Breast epithelium (tissue), 4 donors: Measurements from ENCODE around the gene HMGXB3. TPM values are rescaled to one million over a fixed set of nuclear protein-coding genes. Genes with fewer than 3 reads are reported as not detected.

Source experiments
- DNase-seq, 2 donors: peaks; one replicate each; pipeline ENCODE4 v3.0.0-alpha.2; 2019; ENCODE audit warnings: low spot score in 2 of 2
- H3K27ac ChIP-seq, 2 donors: fragments of 200-600 bp; sonication (generic) in 1 of 2; one replicate each; pipeline ENCODE4 v1.5.1; 2016 to 2019; ENCODE audit warnings: mild to moderate bottlenecking in 1 of 2
- H3K27me3 ChIP-seq, 2 donors: fragments of 200-600 bp; sonication (generic) in 1 of 2; one replicate each; pipeline versions ENCODE4 v1.5.1 to v1.6.0; 2017 to 2019; ENCODE audit warnings: control low read depth in 1 of 2, mild to moderate bottlenecking in 1 of 2
- H3K36me3 ChIP-seq: fragments of 200-600 bp; one replicate; pipeline ENCODE4 v1.5.1; 2019
- H3K4me1 ChIP-seq, 2 donors: fragments of 200-600 bp; sonication (generic); one replicate each; pipeline ENCODE4 v1.5.1; 2016 to 2019; ENCODE audit warnings: control low read depth in 1 of 2
- H3K4me3 ChIP-seq, 3 donors: fragments of 200-600 bp; sonication (generic); 1 replicate in 2 of 3; 2 replicates in 1 of 3; pipeline ENCODE4 v1.5.1; 2016 to 2019; ENCODE audit warnings: mild to moderate bottlenecking in 3 of 3, moderate library complexity in 2 of 3
- H3K9me3 ChIP-seq, 2 donors: fragments of 200-600 bp; sonication (generic) in 1 of 2; one replicate each; pipeline ENCODE4 v1.5.1; 2016 to 2019; ENCODE audit warnings: control low read depth in 1 of 2
- POLR2A ChIP-seq: fragments of 450-650 bp; IDR thresholded peaks from one replicate; pipeline ENCODE4 v1.6.1; 2016; ENCODE audit warnings: antibody characterized with exemption, mild to moderate bottlenecking, moderate library complexity
- POLR2AphosphoS5 ChIP-seq, 3 donors: sonication (generic); formaldehyde crosslinking; IDR thresholded peaks; one replicate each; pipeline ENCODE4 v1.6.1; 2017; ENCODE audit warnings: antibody characterized with exemption in 3 of 3
- intact Hi-C: fragments of 100-400 bp; cut with DNase I; formaldehyde crosslinking; loops from one replicate; pipeline ENCODE4 v1.15.1; 2023; ENCODE audit warnings: low total_unique reads
- total RNA-seq, 3 donors: library from RNA; depleted of rRNA; stranded (reverse); fragments of >200 nt; gene quantifications; one replicate each; pipeline ENCODE4 v1.1.0, GENCODE V29; 2016
- TF ChIP-seq, protein P1 (sequence below), 3 donors: fragments of 450-650 bp; IDR thresholded peaks; one replicate each; pipeline ENCODE4 v1.5.1; 2016 to 2017; ENCODE audit warnings: antibody characterized with exemption in 3 of 3, mild to moderate bottlenecking in 3 of 3, moderate library complexity in 3 of 3

The HMGXB3 gene
- total RNA-seq, 3 donors from 2014 or later: 35.2 to 80.9 (median 57.7) TPM

DNA sequence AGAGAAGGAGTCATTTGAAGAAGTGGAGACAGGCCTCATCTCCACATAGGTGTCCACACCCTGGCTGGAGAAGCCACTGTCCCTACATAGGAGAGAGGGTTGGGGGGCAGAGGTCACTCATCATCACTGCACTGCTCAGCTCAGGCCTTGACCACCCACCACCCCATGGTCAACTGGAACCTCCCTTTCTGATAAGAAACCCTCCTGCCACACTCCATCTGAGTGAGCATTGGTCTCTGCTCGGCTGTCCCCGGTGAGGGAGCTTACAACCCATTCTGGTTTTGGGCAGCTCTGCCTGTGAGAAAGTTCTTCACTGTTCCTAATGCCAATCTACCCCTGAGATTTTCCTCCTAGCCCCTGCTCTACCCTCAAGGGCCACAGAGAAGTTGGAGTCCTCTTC, 57.0 kb downstream of the HMGXB3 start:
- no peak for DNase-seq
- Histone ChIP-seq H3K4me1 (no peaks in the 10 kb centered on the region), H3K36me3 (no peaks in the 10 kb centered on the region), H3K9me3 (no peaks in the 10 kb centered on the region), H3K27me3 (no peaks in the 10 kb centered on the region), H3K27ac (peak overlapping the region in 1 of 2 donors; percentile 25), H3K4me3 (no peak overlapping the region)
- no peak for TF ChIP-seq POLR2AphosphoS5 (IDR thresholded peaks at IDR 0.05)
- TF ChIP-seq POLR2A: no peak
- TF ChIP-seq, protein P1, sequence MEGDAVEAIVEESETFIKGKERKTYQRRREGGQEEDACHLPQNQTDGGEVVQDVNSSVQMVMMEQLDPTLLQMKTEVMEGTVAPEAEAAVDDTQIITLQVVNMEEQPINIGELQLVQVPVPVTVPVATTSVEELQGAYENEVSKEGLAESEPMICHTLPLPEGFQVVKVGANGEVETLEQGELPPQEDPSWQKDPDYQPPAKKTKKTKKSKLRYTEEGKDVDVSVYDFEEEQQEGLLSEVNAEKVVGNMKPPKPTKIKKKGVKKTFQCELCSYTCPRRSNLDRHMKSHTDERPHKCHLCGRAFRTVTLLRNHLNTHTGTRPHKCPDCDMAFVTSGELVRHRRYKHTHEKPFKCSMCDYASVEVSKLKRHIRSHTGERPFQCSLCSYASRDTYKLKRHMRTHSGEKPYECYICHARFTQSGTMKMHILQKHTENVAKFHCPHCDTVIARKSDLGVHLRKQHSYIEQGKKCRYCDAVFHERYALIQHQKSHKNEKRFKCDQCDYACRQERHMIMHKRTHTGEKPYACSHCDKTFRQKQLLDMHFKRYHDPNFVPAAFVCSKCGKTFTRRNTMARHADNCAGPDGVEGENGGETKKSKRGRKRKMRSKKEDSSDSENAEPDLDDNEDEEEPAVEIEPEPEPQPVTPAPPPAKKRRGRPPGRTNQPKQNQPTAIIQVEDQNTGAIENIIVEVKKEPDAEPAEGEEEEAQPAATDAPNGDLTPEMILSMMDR (IDR thresholded peaks at IDR 0.05): no peak
- intact Hi-C loops: no loop called here

DNA sequence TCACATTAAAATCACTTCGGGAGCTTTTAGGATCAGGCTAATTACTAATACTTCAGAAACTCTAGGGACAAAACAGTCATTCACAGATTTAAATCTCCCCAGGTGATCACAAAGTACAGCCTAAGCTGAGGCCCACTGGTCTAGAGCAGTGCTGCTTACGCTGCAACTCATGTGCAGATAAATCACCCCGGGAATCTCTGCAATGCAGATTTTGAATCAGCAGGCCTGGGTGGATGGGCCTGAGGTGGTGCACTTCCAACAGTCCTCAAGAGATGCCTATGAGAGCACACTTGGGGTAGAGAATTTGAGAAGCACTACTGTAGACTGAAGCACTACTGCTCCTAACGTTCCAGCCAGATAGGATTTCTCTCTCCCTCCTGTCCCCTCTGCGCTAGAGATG, 57.5 kb downstream of the HMGXB3 start:
- H3K27ac ChIP-seq: no peak overlapping the region
- no peaks in the 10 kb centered on the region for H3K9me3 ChIP-seq
- no peaks in the 10 kb centered on the region for H3K4me1 ChIP-seq
- no peaks in the 10 kb centered on the region for H3K36me3 ChIP-seq
- H3K27me3 ChIP-seq: no peaks in the 10 kb centered on the region
- TF ChIP-seq POLR2AphosphoS5 (IDR thresholded peaks at IDR 0.05) (no peak), POLR2A (no peak)
- TF ChIP-seq, protein P1 (IDR thresholded peaks at IDR 0.05): no peak
- DNase-seq: no peak
- no peak overlapping the region for H3K4me3 ChIP-seq
- intact Hi-C loops: no loop called here

DNA sequence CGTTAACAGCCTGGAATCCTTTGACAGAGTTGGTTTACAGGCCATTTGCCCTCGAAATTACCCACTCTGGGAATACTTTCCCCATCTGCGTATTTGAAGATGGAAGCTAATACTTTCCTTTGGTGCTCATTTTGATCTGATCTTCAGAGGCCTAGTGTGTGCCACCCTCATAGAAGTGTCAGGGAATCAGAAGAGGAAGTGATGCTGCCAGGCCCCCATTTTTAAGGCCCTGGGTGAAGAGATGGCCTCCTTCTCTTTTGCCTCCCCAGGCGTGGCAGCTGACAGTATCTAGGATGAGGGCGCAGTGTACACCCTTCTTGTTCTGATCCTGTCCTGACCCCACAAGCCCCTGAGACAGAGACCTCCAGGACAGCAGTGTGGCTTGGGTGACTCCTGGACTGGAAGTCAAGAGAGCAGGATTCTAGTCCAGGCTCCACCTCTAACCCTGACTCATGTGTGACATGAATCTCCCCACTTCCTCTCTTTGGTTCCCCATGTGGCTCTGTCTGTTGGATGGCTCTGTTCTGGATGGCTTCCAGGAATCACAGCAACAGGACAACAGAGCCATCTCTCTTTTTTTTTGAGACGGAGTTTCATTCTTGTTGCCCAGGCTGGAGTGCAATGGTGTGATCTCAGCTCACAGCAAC, 58.1 kb downstream of the HMGXB3 start:
- intact Hi-C loops: no loop called here
- no peak for TF ChIP-seq POLR2AphosphoS5 (IDR thresholded peaks at IDR 0.05)
- Histone ChIP-seq H3K4me3 (no peak overlapping the region), H3K36me3 (no peaks in the 10 kb centered on the region), H3K9me3 (no peaks in the 10 kb centered on the region), H3K4me1 (no peaks in the 10 kb centered on the region), H3K27me3 (no peaks in the 10 kb centered on the region), H3K27ac (no peak overlapping the region)
- peak in 1 of 2 donors; percentile 40 for DNase-seq

DNA sequence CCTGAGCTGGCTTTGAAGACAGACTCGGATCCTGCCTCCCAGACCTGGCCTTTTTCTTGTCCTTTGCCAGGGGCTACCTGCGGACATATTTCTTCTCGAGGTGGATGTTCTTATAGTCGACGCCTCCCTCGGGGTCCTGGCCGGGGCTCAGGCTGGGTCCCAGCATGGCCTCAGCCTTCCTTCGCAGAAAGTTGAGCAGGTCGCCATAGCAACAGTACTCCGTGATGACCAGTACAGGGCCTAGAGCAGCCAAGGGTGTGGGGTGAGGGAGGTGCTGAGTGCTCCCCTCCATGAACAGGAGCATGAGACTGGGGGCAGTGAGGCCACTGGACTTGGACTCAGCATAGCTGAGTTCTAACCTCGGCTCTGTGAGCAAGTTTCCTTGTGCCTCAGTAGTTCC, 59.1 kb downstream of the HMGXB3 start:
- TF ChIP-seq POLR2AphosphoS5 (IDR thresholded peaks at IDR 0.05) (no peak), POLR2A (no peak)
- TF ChIP-seq, protein P1 (IDR thresholded peaks at IDR 0.05): no peak
- no peaks in the 10 kb centered on the region for H3K9me3 ChIP-seq
- intact Hi-C loops: no loop called here
- H3K4me3 ChIP-seq: no peak overlapping the region
- no peak for DNase-seq
- no peak overlapping the region for H3K27ac ChIP-seq
- no peaks in the 10 kb centered on the region for H3K36me3 ChIP-seq
- no peaks in the 10 kb centered on the region for H3K27me3 ChIP-seq
- H3K4me1 ChIP-seq: no peaks in the 10 kb centered on the region

DNA sequence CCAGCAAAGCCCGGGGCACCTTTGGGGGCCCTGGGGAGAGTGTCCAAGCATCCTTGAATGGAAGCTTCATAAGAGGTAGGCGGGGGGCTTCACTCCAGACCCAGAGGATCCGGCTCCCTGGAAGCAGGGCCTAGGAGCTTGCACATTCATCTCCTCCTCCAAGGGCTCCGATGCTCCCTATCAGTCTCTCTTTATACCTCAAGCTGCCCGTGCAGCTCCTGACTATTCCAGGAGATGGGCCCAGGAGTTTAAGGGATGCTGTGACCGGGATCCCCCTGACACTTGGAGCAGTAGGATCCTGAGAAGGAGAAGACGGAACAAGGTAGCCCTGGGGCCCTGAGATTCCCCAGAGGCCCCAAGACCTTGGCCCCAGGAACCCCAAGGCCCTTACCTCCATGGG, 59.9 kb downstream of the HMGXB3 start:
- Histone ChIP-seq H3K4me1 (no peaks in the 10 kb centered on the region), H3K4me3 (no peak overlapping the region), H3K9me3 (no peaks in the 10 kb centered on the region), H3K36me3 (no peaks in the 10 kb centered on the region), H3K27me3 (no peaks in the 10 kb centered on the region), H3K27ac (no peak overlapping the region)
- intact Hi-C loops: no loop called here
- TF ChIP-seq, protein P1 (IDR thresholded peaks at IDR 0.05): no peak
- TF ChIP-seq POLR2AphosphoS5 (IDR thresholded peaks at IDR 0.05) (no peak), POLR2A (no peak)
- DNase-seq: no peak
